Tibial nerve (tissue), 4 donors: Measurements from ENCODE around the gene LRRC43.

Experiments
- EP300 ChIP-seq, 2 donors: sonication (generic); formaldehyde crosslinking; IDR thresholded peaks; one replicate each; pipeline ENCODE4 v1.6.1; 2017; ENCODE audit warnings: antibody characterized with exemption in 2 of 2, mild to moderate bottlenecking in 1 of 2
- POLR2A ChIP-seq, 2 donors: fragments of 450-650 bp; IDR thresholded peaks; one replicate each; pipeline ENCODE4 v1.6.1; 2017; ENCODE audit warnings: antibody characterized with exemption in 2 of 2, mild to moderate bottlenecking in 2 of 2, moderate library complexity in 2 of 2
- TF ChIP-seq, protein P1 (sequence below), 5 experiments: fragments of 200-600 bp in 3 of 5; fragments of 450-650 bp in 2 of 5; sonication (generic) in 3 of 5; IDR thresholded peaks; one replicate each; pipeline ENCODE4 v1.5.1; 2016 to 2019; ENCODE audit warnings: antibody characterized with exemption in 5 of 5, mild to moderate bottlenecking in 3 of 5, moderate library complexity in 2 of 5

DNA sequence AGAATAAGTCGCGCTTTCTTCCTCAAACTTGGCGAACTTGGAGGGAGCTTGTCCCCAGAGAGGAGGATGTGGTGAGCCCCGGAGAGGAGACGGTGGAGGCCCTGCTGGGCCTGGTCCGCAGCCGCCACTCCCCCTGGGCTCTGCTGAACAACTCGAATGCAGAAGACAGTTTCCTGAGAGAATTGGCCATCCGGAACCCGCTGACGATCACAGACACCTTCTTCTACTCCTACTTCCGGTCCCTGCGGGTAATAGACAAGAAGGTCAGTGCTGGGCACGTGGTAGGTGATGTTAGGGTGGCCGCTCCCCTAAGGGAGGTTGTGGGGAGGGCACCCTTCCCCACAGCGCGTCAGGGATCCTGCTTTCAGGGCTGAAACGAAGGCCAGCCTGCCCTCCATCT lies 1.6 kb downstream of the LRRC43 start:
- TF ChIP-seq POLR2A (IDR thresholded peaks at IDR 0.05) (no peak), EP300 (IDR thresholded peaks at IDR 0.05) (no peak)
- TF ChIP-seq, protein P1, sequence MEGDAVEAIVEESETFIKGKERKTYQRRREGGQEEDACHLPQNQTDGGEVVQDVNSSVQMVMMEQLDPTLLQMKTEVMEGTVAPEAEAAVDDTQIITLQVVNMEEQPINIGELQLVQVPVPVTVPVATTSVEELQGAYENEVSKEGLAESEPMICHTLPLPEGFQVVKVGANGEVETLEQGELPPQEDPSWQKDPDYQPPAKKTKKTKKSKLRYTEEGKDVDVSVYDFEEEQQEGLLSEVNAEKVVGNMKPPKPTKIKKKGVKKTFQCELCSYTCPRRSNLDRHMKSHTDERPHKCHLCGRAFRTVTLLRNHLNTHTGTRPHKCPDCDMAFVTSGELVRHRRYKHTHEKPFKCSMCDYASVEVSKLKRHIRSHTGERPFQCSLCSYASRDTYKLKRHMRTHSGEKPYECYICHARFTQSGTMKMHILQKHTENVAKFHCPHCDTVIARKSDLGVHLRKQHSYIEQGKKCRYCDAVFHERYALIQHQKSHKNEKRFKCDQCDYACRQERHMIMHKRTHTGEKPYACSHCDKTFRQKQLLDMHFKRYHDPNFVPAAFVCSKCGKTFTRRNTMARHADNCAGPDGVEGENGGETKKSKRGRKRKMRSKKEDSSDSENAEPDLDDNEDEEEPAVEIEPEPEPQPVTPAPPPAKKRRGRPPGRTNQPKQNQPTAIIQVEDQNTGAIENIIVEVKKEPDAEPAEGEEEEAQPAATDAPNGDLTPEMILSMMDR (IDR thresholded peaks at IDR 0.05) = no peak
